HG03175 (cell line): Measurements from ENCODE around the gene INHBB.

Experiments
- ATAC-seq: cut with Tn5 transposase; IDR thresholded peaks from one replicate; pipeline ENCODE4 v1.9.1; 2021; ENCODE audit warnings: mild to moderate bottlenecking, moderate library complexity; ENCODE audit not compliant: unreplicated experiment

INHBB gene

GRCh38 chr2:120354467-120354866 lies 8.5 kb downstream of the INHBB start:
- ATAC-seq: no peak

DNA sequence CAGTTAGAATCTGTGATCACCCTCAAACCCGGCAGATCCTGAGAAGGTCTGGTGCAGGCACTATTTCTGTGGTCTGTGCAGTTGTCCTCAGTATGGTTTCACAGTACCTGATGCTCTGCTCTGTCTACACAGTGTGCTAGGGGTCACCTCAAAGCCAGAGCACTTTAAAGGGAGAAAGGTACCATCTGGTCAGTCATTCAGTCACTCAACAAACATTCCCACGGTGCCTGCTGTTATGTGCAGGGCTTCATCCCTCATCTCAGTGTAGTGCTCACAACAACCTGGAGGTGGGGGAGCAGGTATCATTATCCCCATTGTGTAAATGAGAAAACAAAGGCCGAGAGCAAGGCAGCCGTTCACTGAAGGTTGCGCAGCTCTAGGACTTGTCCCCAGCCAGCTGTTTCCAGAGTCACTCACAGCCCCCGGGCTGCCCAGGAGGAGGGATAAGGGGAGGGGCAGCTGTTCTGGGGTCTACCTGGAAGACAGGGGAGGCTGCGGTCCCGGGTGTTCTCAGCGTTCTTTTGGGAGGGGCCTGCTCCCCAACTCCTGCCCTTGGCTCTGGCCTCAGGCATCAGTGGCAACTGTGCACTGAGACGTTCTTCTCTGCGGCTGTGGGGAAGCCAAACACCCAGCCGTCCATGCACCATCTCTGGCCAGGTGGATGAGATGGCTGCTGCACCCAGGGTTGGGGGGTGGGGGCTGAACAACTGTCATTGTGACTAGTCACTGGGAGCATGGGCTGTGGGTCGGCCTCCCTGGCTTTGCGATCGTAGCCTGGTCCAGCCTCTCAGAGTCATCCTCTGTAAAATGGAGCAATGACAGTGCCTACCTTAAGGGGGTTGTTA lies 9.2 kb downstream of the INHBB start:
- no peak for ATAC-seq

DNA sequence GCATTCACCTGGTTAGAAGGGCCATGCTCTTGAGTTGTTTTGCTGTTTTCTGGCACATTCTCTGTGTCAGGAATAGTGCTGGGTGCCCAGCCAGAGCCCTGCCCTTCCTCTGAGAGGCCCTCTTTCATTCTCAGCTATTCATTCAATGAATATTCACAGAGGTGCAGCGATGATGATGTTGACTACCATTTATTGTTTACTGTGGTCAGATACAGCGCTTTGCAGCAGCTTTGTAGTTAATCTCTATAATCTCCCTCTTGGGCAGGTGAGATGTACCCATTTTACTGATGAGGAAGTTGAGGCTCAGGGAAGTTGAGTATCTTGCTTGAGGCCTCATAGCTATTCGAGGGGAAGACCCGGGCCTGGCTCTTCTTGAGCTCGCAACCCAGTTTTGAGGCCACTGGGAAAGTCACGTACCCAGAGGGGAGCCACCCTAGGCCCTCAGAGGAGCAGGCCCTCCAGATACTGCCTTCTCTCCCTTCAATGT lies 9.9 kb downstream of the INHBB start:
- ATAC-seq: no peak

DNA sequence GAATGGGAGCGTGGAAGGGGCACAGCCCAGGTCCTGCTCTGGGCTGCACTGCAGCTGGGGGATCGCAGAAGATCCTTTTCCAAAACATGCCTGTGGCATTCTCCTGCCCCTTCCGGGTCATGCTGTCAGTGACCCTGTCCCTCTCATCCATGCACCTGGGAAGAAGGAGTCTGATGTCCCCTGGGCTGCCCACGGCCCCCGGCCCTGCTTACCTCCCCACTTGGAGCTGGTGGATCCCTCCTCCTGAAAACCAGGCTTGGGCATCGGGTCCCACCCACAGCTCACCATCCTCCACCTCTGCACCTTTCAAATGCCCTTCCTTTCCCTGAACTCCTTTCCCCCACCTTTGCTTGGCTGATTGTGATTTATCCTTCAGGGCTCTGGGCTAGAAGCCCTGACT lies 11.8 kb downstream of the INHBB start:
- no peak for ATAC-seq

DNA sequence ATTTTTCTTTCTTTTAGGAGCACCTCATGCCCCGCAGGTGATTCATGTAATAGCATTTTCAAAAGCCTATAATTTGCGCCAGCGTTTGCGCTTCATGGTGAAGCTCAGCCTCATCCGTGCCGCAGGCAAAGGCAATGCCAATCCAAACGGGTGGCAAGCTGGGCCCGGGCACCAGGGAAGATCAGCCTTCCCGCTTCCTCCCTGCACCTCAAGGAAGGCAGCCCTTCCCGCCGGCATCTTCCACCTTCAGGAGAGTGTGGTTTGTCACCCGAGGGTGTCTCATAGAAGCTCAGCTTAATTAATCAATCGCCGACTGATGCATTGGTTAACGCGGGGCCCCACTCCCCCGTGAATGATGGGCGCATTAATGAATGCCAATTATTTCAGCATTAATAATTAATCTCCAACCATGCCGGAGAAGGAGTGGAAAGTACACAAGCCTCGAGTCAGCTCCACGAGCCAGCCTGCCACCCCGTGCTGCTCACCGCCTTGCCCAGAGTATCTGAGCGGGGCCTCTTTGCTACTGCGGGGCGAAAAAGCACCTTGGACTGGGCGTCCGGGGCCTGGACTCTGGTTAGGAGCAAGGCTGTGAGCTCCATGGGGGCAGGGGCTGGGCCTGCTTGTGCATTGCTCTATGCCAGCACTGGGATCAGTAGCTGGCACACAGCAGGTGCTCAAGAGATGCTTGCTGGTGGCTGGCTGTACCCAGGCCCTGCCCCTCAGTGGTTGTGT lies 13.0 kb downstream of the INHBB start:
- no peak for ATAC-seq

DNA sequence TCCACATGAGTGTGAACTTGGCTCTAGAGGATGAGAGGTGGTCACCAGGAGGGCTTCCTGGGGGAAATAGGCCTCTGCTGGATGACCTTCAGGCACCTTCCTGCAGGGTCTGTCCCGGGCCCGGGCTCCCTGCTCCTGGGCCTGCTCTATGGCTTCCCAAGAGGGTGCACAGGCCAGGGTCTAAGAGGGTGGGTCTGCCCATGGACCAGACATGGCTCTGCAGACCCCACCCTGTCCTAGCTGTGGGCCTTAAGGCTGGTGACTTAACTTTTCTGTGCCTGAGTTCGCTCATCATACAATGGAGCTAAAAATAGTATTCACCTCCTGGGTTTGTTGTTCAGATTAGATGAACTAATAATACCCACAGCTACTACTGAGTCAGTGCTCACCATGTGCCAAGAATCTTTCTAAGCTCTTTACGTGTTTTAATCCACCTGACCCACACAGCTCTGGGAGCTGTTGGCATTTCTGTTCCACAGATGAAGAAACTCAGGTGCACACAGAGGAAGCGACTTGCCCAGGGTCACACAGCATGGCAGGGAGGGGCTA lies 14.4 kb downstream of the INHBB start:
- no peak for ATAC-seq

- ATAC-seq: no peak
Observed at GRCh38 chr2:120362926-120363325, 17.0 kb downstream of the INHBB start.

DNA sequence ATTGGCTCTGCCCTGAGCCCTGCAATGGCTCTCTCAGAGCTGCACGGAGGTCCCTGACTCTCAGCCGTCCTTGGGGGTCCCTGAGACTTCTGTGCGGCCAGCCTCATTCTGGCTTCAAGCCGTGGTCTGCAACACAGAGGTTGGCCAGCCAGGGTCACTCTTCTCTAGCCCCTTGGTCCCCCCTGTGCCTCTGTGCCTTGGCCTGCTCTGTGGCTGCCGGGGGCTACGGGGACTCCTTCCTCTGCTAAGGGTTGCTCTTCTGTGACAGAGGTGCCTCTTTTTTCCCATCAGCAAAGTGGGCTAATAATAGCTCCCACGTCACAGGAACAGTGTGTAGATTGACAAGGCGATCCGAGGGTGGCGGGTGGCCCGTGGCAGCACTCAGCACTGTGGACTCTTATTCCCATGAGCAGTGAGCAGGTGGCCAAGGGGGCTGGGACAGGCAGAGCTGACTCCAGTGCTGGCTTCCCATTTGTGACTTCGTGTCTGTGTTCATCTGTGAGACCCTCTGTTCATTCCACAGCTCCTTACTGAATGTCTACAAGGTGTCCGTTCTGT lies 19.4 kb downstream of the INHBB start:
- no peak for ATAC-seq

DNA sequence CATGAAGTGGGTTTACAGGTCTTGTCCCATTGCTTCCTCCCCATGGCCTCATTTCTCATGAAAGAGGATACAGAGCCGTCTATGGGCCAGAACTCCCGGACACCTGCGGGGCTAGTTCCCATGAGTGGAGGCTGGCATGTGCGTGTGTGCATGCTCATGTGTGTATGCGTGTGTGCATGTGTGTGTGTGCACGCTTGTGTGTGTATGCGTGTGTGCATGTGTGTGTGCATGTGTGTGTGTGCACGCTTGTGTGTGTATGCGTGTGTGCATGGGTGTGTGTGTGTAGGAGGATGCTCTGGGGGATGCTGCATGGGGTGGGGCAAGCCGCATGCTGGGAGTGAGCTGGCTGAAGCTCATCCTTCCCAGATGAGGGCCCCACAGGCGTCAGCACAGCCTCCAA lies 20.8 kb downstream of the INHBB start:
- no peak for ATAC-seq

DNA sequence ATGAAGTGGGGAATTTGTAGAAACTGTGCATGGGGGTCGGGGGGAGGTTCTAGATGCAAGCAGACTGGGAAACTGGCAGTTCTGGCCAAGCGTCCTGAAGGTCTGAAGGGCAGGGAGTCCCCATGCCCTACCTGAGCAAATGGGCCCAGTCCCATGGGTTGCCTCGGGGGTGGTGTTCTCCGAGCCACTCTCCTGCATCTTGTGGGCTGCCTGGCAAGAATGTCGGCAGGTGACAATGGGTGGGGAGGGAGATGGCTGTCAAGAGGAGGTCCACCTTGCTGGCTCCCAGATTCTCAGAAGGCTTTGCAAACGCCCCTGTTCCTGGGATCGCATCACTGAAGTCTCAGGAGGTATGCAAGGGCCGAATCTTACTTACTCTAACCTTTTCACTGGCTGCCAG lies 21.3 kb downstream of the INHBB start:
- ATAC-seq: no peak

DNA sequence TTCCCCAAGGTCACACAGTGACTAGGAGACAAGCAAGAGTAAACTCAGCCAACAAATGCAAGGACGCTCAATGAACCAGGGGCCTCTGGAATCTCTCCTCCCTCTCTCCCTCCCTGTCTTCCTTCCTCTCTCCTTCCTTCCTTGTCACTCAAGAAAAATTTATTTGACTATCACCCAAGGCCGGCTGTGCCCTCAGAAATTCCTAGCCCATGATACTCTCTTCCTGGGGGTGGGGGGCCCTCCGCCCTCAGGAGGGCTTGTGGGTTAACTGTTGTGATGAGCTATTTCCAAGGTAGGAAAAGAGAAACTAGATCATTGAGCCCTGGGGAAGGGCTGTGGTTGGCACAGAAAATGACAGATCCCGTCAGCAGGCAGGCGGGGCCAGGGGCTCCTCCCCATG lies 21.7 kb downstream of the INHBB start:
- no peak for ATAC-seq

DNA sequence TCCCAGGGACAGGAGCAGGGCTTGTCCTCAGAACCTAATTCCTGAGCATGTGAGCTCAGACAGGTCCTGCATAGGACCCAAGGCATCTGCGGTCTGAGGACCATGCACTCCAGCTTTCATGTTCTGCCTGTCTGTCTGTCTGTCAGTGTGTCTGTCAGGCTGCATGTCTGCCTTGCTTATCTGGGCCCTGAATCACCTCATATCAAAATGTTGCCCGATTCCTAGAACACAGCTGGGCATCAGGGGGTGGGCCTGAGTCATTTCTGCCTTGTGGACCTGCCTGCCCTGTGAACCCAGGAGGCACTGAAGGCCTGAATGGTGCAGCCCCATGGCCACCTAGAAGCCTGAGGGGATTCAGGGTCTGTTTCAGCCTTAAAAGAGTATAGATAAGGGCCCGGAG lies 22.1 kb downstream of the INHBB start:
- ATAC-seq: no peak

- no peak for ATAC-seq
Observed at GRCh38 chr2:120369250-120369649, 23.3 kb downstream of the INHBB start.

GRCh38 chr2:120371969-120372625 lies 26.2 kb downstream of the INHBB start:
- no peak for ATAC-seq

DNA sequence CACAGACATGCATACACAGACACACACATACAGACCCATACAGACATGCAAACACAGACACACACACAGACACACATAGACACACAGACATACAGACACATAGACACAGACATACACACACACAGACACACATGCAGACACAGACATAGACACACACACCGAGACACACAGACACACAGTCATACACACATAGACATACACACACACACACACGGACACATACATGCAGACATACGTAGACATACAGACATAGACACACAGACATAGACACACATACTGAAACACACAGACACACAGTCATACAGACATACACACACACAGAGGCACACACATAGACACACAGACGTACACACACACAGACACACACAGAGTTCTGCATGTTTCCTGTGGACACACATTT lies 26.9 kb downstream of the INHBB start:
- no peak for ATAC-seq

DNA sequence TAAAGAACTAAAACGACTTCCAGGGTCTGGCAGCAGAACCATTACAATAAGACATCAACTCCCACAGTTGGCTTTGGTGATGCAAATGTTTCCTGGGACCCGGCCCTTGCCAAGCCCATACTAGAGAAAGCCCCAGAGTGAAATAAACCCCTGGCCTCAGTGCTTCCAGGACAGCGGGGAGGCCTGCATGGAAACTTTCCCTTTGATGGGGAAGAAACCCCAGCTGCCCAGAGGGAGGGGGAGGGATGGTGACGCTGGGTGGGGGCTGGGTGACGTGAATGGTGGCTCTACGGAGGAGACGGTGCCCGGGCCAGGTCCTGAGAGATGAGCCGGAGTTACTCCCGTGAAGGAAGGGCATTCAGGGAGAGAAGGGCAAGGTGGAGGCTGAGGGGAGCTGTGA lies 27.5 kb downstream of the INHBB start:
- no peak for ATAC-seq

DNA sequence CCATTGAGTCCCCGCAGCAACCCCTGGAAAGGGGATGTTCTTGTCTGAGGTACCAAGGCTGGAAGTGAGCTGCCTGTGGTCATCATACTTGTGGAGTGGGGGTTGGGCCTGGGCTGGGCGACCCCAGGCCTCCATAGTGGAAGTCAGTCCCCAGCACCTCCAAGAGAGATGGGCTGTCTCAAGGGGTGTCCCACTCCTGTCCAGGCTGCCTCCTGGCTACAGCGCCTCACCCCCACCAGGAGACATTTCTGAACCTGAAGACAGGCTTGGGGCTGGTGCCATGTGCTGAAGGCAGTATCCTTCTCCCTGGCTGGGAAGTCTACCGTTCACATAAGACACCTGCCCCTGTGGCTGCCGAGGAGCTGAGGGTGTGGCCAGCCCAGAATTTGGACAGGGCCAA lies 28.9 kb downstream of the INHBB start:
- no peak for ATAC-seq

DNA sequence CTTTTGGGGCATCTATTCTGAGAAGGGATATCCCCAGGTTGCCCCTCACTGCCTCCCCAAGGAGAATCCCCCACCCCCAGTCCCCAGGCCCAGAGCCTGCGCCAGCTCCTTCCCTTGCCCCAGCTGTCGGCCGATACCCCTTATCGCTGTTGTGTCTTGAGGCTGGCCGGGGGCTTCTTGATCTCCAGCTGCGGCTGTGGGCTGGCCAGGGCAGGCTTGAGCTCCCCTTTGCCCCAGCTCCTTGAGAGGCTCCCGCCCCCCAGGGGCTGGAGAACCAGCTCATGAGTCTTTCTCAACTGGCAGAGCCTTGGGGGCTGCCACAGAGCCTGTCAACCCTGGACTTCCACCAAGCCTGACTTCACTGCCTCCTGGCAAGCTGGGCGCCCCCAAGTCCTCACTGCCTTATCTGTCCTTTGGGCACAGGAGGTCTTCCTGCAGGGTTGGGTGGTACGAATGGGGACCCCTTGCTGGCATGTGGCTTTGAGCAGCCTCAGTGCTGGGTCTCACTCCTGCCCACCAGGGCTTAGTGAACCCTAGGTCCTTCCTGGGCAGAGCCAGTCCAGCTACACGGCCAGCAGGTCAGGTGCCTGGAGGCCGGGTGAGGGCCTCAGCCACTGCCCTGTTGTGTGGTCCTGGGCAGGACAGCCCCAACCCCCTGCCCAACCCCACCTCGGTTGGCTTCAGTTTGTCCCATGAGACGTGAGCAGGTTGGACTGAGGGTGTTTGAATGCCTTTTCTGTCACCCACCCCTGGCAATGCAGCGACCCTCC lies 29.5 kb downstream of the INHBB start:
- no peak for ATAC-seq

GRCh38 chr2:120376101-120376500 lies 30.2 kb downstream of the INHBB start:
- ATAC-seq: no peak
